ENCODE measurements around the gene C2orf49. TPM values are rescaled to one million over a fixed set of nuclear protein-coding genes. Genes with fewer than 3 reads are reported as not detected.

The C2orf49 gene
- total RNA-seq, 1 experiment from 2014 or later = 11.6 TPM

- H3K79me2 ChIP-seq (ENCODE audit: low read length) = peaks cover 72% of the 10 kb centered on the region
- DNase-seq (peak; percentile 43), ATAC-seq (no peak)
- peaks cover 55% of the 10 kb centered on the region for H3K4me1 ChIP-seq (ENCODE audit: insufficient read depth, low read length)
- no peaks in the 10 kb centered on the region for H3K9me2 ChIP-seq (replicated peaks; ENCODE audit: low read length)
- POLR2A ChIA-PET (ENCODE audit: unreplicated experiment) = no interaction called here
- H3K27ac ChIP-seq (ENCODE audit: low read length) = no peak overlapping the region
- H3K36me3 ChIP-seq (ENCODE audit: low read depth, low read length) = peaks cover 3% of the 10 kb centered on the region; the same call in 1 of the 2 replicates
- no TSS peak for BruUV-seq (replicated peaks)
- no peaks in the 10 kb centered on the region for H4K20me1 ChIP-seq (ENCODE audit: low read length)
- peak overlapping the region; percentile 87 for H3K4me2 ChIP-seq (ENCODE audit: low read length)
- no peaks in the 10 kb centered on the region for H3F3A ChIP-seq (ENCODE audit: low read length, unreplicated experiment)
- no peak overlapping the region for H3K9ac ChIP-seq (ENCODE audit: low read length)
- intact Hi-C loops (cut with micrococcal nuclease) = loop anchor here (5.0 kb wide), 1 partner anchor 35 kb away; no protein-coding TSS in a partner anchor
- no peak overlapping the region for H2AFZ ChIP-seq (ENCODE audit: low read length)
- H3K9me3 ChIP-seq (ENCODE audit: low read length) = no peaks in the 10 kb centered on the region
- CTCF ChIA-PET = no interaction called here
- H3K4me3 ChIP-seq (ENCODE audit: low read length) = no peak overlapping the region; the same call in 1 of the 2 replicates
- TF ChIP-seq EZH2phosphoT487 (IDR thresholded peaks at IDR 0.05; ENCODE audit: borderline replicate concordance, low read length) = no peak
- TF ChIP-seq EZH2 (IDR thresholded peaks at IDR 0.05; ENCODE audit: low read length, unreplicated experiment) = no peak
- TF ChIP-seq, protein P1, sequence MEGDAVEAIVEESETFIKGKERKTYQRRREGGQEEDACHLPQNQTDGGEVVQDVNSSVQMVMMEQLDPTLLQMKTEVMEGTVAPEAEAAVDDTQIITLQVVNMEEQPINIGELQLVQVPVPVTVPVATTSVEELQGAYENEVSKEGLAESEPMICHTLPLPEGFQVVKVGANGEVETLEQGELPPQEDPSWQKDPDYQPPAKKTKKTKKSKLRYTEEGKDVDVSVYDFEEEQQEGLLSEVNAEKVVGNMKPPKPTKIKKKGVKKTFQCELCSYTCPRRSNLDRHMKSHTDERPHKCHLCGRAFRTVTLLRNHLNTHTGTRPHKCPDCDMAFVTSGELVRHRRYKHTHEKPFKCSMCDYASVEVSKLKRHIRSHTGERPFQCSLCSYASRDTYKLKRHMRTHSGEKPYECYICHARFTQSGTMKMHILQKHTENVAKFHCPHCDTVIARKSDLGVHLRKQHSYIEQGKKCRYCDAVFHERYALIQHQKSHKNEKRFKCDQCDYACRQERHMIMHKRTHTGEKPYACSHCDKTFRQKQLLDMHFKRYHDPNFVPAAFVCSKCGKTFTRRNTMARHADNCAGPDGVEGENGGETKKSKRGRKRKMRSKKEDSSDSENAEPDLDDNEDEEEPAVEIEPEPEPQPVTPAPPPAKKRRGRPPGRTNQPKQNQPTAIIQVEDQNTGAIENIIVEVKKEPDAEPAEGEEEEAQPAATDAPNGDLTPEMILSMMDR (conservative IDR thresholded peaks at IDR 0.05; ENCODE audit: low read depth, low read length) = no peak
- no peaks in the 10 kb centered on the region for H3K27me3 ChIP-seq (ENCODE audit: low read length)
Measured at GRCh38 chr2:105327690-105328089, 9.7 kb upstream of the C2orf49 start.

DNA sequence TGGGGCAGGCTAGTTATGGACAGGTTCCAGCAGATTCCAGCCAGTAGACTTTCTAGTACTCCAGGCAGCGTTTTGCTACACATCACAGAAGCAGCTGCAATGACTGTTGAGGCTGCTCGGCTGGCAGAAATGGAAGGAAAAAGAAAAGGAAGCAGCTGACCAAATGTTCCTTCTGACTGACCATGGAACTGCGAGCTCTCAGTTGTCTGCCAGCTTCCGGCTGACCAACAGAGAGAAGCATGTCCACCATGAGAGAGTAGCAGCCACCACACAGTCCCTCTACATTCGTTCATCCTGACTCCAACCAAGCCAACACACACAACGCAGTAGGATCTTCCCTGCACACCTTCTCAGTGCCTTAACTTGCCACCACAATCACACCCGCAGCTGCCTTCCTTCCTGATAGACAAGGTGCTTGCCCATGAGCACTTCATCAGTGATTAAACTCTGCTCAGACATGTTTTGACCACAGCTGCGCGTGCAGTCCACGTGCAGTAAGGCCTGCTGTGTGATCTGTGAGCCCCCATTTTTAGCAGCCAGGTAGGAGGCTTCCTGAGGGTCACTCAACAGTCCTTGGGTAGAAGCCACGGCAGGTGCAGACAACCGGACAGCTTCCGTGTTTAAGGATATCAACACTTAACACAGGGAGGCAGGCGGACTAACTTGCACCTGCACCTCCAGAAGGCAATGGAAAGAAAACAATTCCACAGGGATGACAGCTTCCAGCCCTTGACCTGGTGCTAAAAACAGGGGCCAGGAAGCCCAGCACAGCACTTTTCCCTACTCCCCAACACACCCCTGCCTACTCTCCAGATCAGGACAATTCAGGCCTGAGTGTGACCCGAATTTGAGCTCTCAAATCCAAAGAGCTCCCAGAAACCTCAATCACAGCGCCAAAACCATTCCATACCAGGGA lies 8.8 kb upstream of the C2orf49 start:
- peak overlapping the region; percentile 57 for H2AFZ ChIP-seq (ENCODE audit: low read length)
- BruUV-seq (replicated peaks) = TSS peak; percentile 19

More for the DNA sequence above, 8.8 kb upstream of the C2orf49 start:
- TF ChIP-seq EZH2 (IDR thresholded peaks at IDR 0.05; ENCODE audit: low read length, unreplicated experiment) (no peak), EZH2phosphoT487 (IDR thresholded peaks at IDR 0.05; ENCODE audit: borderline replicate concordance, low read length) (no peak)
- TF ChIP-seq, protein P1 (conservative IDR thresholded peaks at IDR 0.05; ENCODE audit: low read depth, low read length) = no peak
- Histone ChIP-seq H3K4me2 (ENCODE audit: low read length) (peak overlapping the region; percentile 87), H3K4me3 (ENCODE audit: low read length) (peak overlapping the region; percentile 76), H3K4me1 (ENCODE audit: insufficient read depth, low read length) (peaks cover 55% of the 10 kb centered on the region), H3F3A (ENCODE audit: low read length, unreplicated experiment) (no peaks in the 10 kb centered on the region), H3K27ac (ENCODE audit: low read length) (0 out of 2 replicates have a peak overlapping the region, but pooled peaks have one; percentile 7), H3K79me2 (ENCODE audit: low read length) (peaks cover 64% of the 10 kb centered on the region), H4K20me1 (ENCODE audit: low read length) (no peaks in the 10 kb centered on the region), H3K36me3 (ENCODE audit: low read depth, low read length) (peaks cover 3% of the 10 kb centered on the region; the same call in 1 of the 2 replicates), H3K9ac (ENCODE audit: low read length) (peak overlapping the region; percentile 60), H3K9me3 (ENCODE audit: low read length) (no peaks in the 10 kb centered on the region), H3K27me3 (ENCODE audit: low read length) (no peaks in the 10 kb centered on the region), H3K9me2 (replicated peaks; ENCODE audit: low read length) (no peaks in the 10 kb centered on the region)
- ChIA-PET CTCF (no interaction called here), POLR2A (ENCODE audit: unreplicated experiment) (interaction anchor here (0.6 to 0.7 kb wide), 2 partner anchors 249 to 386 kb away, joined by 3 to 4 read pairs; no protein-coding TSS in a partner anchor)
- DNase-seq = peak; percentile 30
- ATAC-seq = peak; percentile 6
- intact Hi-C loops (cut with micrococcal nuclease) = loop anchor here (5.0 kb wide), 1 partner anchor 36 kb away; no protein-coding TSS in a partner anchor

Measured in PC-3 (cell line).